Naive thymus-derived CD8-positive, alpha-beta T cell (primary cell): ENCODE measurements around the gene GPATCH2. TPM values are rescaled to one million over a fixed set of nuclear protein-coding genes. Genes with fewer than 3 reads are reported as not detected.
"Not testable (repeated sequence)": the region's sequence is repeated elsewhere in the genome, so short reads cannot be mapped to it uniquely, and the experiment has no call there.

Experiments
- ATAC-seq, 2 donors: fragments of 150-1000 bp; cut with Tn5 transposase in 1 of 2; sonication (Bioruptor Pico), chemical (Tn5 transposase) in 1 of 2; 1 replicate in 1 of 2; 2 replicates in 1 of 2; pipeline ENCODE4 v1.10.0; 2021; ENCODE audit warnings: mild to moderate bottlenecking in 2 of 2, moderate library complexity in 2 of 2
- POLR2A ChIA-PET: fragments of 350-600 bp; sonication (Branson Sonifier 250); formaldehyde crosslinking; loops from one replicate; lab custom pipeline; 2021; ENCODE audit warnings: antibody characterized with exemption; lab: Charles Lee
- DNase-seq, 10 donors: peaks; one replicate each; pipeline versions ENCODE4 v3.0.0 to v3.0.0-alpha.2; 2020 to 2022
- H3K27ac Mint-ChIP-seq, 10 donors: one replicate each; pipeline ENCODE4 v1.8.0; 2020 to 2022; ENCODE audit warnings: mild to moderate bottlenecking in 10 of 10, mixed read lengths in 10 of 10, moderate library complexity in 4 of 10, inconsistent platforms in 1 of 10
- H3K27me3 Mint-ChIP-seq, 5 donors: one replicate each; pipeline ENCODE4 v1.8.0; 2021 to 2022; ENCODE audit warnings: mixed read lengths in 5 of 5
- H3K36me3 Mint-ChIP-seq, 3 donors: one replicate each; pipeline ENCODE4 v1.8.0; 2020 to 2022; ENCODE audit warnings: mixed read lengths in 3 of 3, mild to moderate bottlenecking in 2 of 3, inconsistent platforms in 1 of 3
- H3K4me1 Mint-ChIP-seq, 4 donors: one replicate each; pipeline ENCODE4 v1.8.0; 2021 to 2022; ENCODE audit warnings: mixed read lengths in 4 of 4
- H3K4me3 Mint-ChIP-seq, 10 donors: one replicate each; pipeline ENCODE4 v1.8.0; 2020 to 2022; ENCODE audit warnings: mild to moderate bottlenecking in 10 of 10, mixed read lengths in 10 of 10, moderate library complexity in 6 of 10, inconsistent platforms in 1 of 10
- H3K9me3 Mint-ChIP-seq, 9 donors: one replicate each; pipeline ENCODE4 v1.8.0; 2020 to 2022; ENCODE audit warnings: mixed read lengths in 9 of 9, mild to moderate bottlenecking in 3 of 9, inconsistent platforms in 1 of 9, moderate library complexity in 1 of 9
- polyA plus RNA-seq, 3 donors: library from polyadenylated mRNA; unstranded; fragments of 300-500 nt; fragmentation: Illumina TruSeq; gene quantifications; one replicate each; pipeline ENCODE4 v1.2.3, GENCODE V29; 2021
- total RNA-seq, 8 experiments: library from RNA in 2 of 8; stranded (reverse) in 2 of 8; gene quantifications; one replicate each; pipeline ENCODE4 v1.2.3 and lab custom pipeline; 2021 to 2026

GPATCH2 gene
- total and polyA plus RNA-seq, 5 experiments from 2014 or later = 3.6 to 10.2 (median 5.1) TPM

GRCh38 chr1:217620814-217621213, 10.1 kb downstream of the GPATCH2 start:
- H3K9me3 Mint-ChIP-seq = peaks cover 0 to 1% (median 0%) of the 10 kb centered on the region in 9 donors
- POLR2A ChIA-PET = no interaction called here
- H3K36me3 Mint-ChIP-seq = peaks cover 13 to 43% (median 21%) of the 10 kb centered on the region in 3 donors
- H3K27me3 Mint-ChIP-seq = no peaks in the 10 kb centered on the region
- H3K4me3 Mint-ChIP-seq = no peak overlapping the region
- no peak overlapping the region for H3K27ac Mint-ChIP-seq
- ATAC-seq (no peak), DNase-seq (no peak)
- H3K4me1 Mint-ChIP-seq = peaks cover 13 to 33% (median 23%) of the 10 kb centered on the region in 4 donors

- no peaks in the 10 kb centered on the region for H3K9me3 Mint-ChIP-seq
- H3K36me3 Mint-ChIP-seq = peaks cover 13 to 59% (median 27%) of the 10 kb centered on the region in 3 donors
- ATAC-seq = no peak
- no peak overlapping the region for H3K4me3 Mint-ChIP-seq
- H3K27me3 Mint-ChIP-seq = no peaks in the 10 kb centered on the region
- DNase-seq = no peak
- H3K27ac Mint-ChIP-seq = no peak overlapping the region
- POLR2A ChIA-PET = no interaction called here
- H3K4me1 Mint-ChIP-seq = peaks cover 12 to 34% (median 20%) of the 10 kb centered on the region in 4 donors
Measured at GRCh38 chr1:217617126-217617525, 13.8 kb downstream of the GPATCH2 start.

GRCh38 chr1:217614200-217614712, 16.6 kb downstream of the GPATCH2 start:
- no peak for DNase-seq
- Mint-ChIP-seq H3K9me3 (no peaks in the 10 kb centered on the region), H3K36me3 (peaks cover 4 to 71% (median 33%) of the 10 kb centered on the region in 3 donors), H3K4me1 (peaks cover 4 to 20% (median 14%) of the 10 kb centered on the region in 4 donors), H3K27me3 (no peaks in the 10 kb centered on the region), H3K4me3 (no peak overlapping the region), H3K27ac (peak overlapping the region in 1 of 10 donors; percentile 35)
- POLR2A ChIA-PET = no interaction called here
- ATAC-seq = no peak

GRCh38 chr1:217605390-217605789, 25.5 kb downstream of the GPATCH2 start:
- POLR2A ChIA-PET = no interaction called here
- Mint-ChIP-seq H3K4me3 (no peak overlapping the region), H3K4me1 (peaks cover 0 to 5% (median 0%) of the 10 kb centered on the region in 4 donors), H3K9me3 (no peaks in the 10 kb centered on the region), H3K36me3 (peaks cover 5 to 46% (median 25%) of the 10 kb centered on the region in 3 donors), H3K27ac (no peak overlapping the region), H3K27me3 (no peaks in the 10 kb centered on the region)
- no peak for DNase-seq
- ATAC-seq = no peak

GRCh38 chr1:217602380-217602779, 28.5 kb downstream of the GPATCH2 start:
- ATAC-seq (no peak), DNase-seq (no peak)
- Mint-ChIP-seq H3K4me1 (peaks cover 0 to 5% (median 0%) of the 10 kb centered on the region in 4 donors), H3K27me3 (no peaks in the 10 kb centered on the region), H3K27ac (no peak overlapping the region), H3K4me3 (no peak overlapping the region), H3K36me3 (peaks cover 0 to 36% (median 20%) of the 10 kb centered on the region in 3 donors), H3K9me3 (no peaks in the 10 kb centered on the region)
- POLR2A ChIA-PET = no interaction called here

GRCh38 chr1:217599154-217599553, 31.7 kb downstream of the GPATCH2 start:
- Mint-ChIP-seq H3K27me3 (no peaks in the 10 kb centered on the region), H3K27ac (no peak overlapping the region), H3K9me3 (no peaks in the 10 kb centered on the region), H3K4me3 (no peak overlapping the region), H3K4me1 (peaks cover 0 to 5% (median 0%) of the 10 kb centered on the region in 4 donors), H3K36me3 (peaks cover 0 to 32% (median 16%) of the 10 kb centered on the region in 3 donors)
- DNase-seq = no peak
- ATAC-seq = no peak
- POLR2A ChIA-PET = no interaction called here

- Mint-ChIP-seq H3K27ac (no peak overlapping the region), H3K4me3 (no peak overlapping the region), H3K27me3 (no peaks in the 10 kb centered on the region), H3K36me3 (peaks cover 0 to 11% (median 3%) of the 10 kb centered on the region in 3 donors), H3K9me3 (no peaks in the 10 kb centered on the region), H3K4me1 (peaks cover 0 to 1% (median 0%) of the 10 kb centered on the region in 4 donors)
- ATAC-seq = no peak
- POLR2A ChIA-PET = no interaction called here
- no peak for DNase-seq
Measured at GRCh38 chr1:217590598-217590997, 40.3 kb downstream of the GPATCH2 start.

GRCh38 chr1:217586586-217586985, 44.3 kb downstream of the GPATCH2 start:
- no peaks in the 10 kb centered on the region for H3K27me3 Mint-ChIP-seq
- DNase-seq (no peak), ATAC-seq (no peak)
- POLR2A ChIA-PET = no interaction called here
- H3K4me3 Mint-ChIP-seq = no peak overlapping the region
- no peak overlapping the region for H3K27ac Mint-ChIP-seq
- H3K36me3 Mint-ChIP-seq = peaks cover 0 to 22% (median 9%) of the 10 kb centered on the region in 3 donors
- peaks cover 0 to 1% (median 0%) of the 10 kb centered on the region in 4 donors for H3K4me1 Mint-ChIP-seq
- no peaks in the 10 kb centered on the region for H3K9me3 Mint-ChIP-seq

- ATAC-seq (no peak), DNase-seq (no peak)
- POLR2A ChIA-PET = no interaction called here
- peaks cover 0 to 22% (median 15%) of the 10 kb centered on the region in 3 donors for H3K36me3 Mint-ChIP-seq
- H3K9me3 Mint-ChIP-seq = peaks cover 0 to 4% (median 0%) of the 10 kb centered on the region in 9 donors
- no peak overlapping the region for H3K27ac Mint-ChIP-seq
- no peaks in the 10 kb centered on the region for H3K27me3 Mint-ChIP-seq
- no peak overlapping the region for H3K4me3 Mint-ChIP-seq
- H3K4me1 Mint-ChIP-seq = peaks cover 0 to 1% (median 0%) of the 10 kb centered on the region in 4 donors
Measured at GRCh38 chr1:217585577-217585976, 45.3 kb downstream of the GPATCH2 start.

GRCh38 chr1:217584286-217584811, 46.5 kb downstream of the GPATCH2 start:
- DNase-seq, ATAC-seq, H3K27me3 Mint-ChIP-seq, H3K4me1 Mint-ChIP-seq, H3K4me3 Mint-ChIP-seq, POLR2A ChIA-PET, H3K9me3 Mint-ChIP-seq: not testable (repeated sequence)
- Mint-ChIP-seq H3K27ac (peak overlapping the region in 2 of 10 donors; percentile 17 to 24), H3K36me3 (peaks cover 0 to 22% (median 20%) of the 10 kb centered on the region in 3 donors)

- no peaks in the 10 kb centered on the region for H3K27me3 Mint-ChIP-seq
- no peak overlapping the region for H3K4me3 Mint-ChIP-seq
- ATAC-seq = no peak
- no peak for DNase-seq
- H3K4me1 Mint-ChIP-seq = no peaks in the 10 kb centered on the region
- POLR2A ChIA-PET = no interaction called here
- H3K9me3 Mint-ChIP-seq = peaks cover 0 to 4% (median 0%) of the 10 kb centered on the region in 9 donors
- peak overlapping the region in 1 of 10 donors; percentile 19 for H3K27ac Mint-ChIP-seq
- H3K36me3 Mint-ChIP-seq = peaks cover 0 to 15% (median 6%) of the 10 kb centered on the region in 3 donors
Measured at GRCh38 chr1:217577336-217577735, 53.6 kb downstream of the GPATCH2 start.

- Mint-ChIP-seq H3K9me3 (no peaks in the 10 kb centered on the region), H3K36me3 (peaks cover 4 to 7% (median 4%) of the 10 kb centered on the region in 3 donors), H3K4me1 (no peaks in the 10 kb centered on the region), H3K27ac (no peak overlapping the region), H3K27me3 (no peaks in the 10 kb centered on the region), H3K4me3 (no peak overlapping the region)
- no peak for ATAC-seq
- DNase-seq = no peak
- POLR2A ChIA-PET = no interaction called here
Measured at GRCh38 chr1:217574265-217574949, 56.5 kb downstream of the GPATCH2 start.

GRCh38 chr1:217569021-217569420, 61.9 kb downstream of the GPATCH2 start:
- DNase-seq (no peak), ATAC-seq (no peak)
- POLR2A ChIA-PET = no interaction called here
- Mint-ChIP-seq H3K4me3 (no peak overlapping the region), H3K4me1 (no peaks in the 10 kb centered on the region), H3K36me3 (peaks cover 4 to 12% (median 7%) of the 10 kb centered on the region in 3 donors), H3K27me3 (no peaks in the 10 kb centered on the region), H3K27ac (no peak overlapping the region), H3K9me3 (no peaks in the 10 kb centered on the region)
